Central memory CD4-positive, alpha-beta T cell (primary cell): Measurements from ENCODE around the gene RPS25.
"Not testable (repeated sequence)": the region's sequence is repeated elsewhere in the genome, so short reads cannot be mapped to it uniquely, and the experiment has no call there.

Experiments used
- DNase-seq: peaks from one replicate; pipeline ENCODE4 v3.0.0; 2022

The RPS25 gene

DNA sequence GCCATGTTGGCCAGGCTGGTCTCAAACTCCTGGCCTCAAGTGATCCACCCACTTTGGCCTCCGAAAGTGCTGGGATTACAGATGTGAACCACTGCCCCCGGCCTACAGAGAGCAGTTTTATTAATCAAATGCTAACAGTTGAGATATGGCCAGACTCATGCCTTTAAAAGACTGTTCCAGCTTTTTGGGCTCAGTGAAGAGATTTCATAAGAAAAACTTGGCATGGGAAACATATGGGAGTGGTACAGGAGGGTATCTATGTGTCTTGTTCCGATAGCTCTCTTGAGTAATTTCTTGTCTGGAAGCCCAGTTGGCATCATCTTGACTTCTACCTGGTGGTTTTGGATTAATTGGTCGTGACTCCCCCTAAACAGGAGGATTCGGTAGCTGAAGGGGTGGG lies 20.7 kb upstream of the RPS25 start:
- no peak for DNase-seq

DNA sequence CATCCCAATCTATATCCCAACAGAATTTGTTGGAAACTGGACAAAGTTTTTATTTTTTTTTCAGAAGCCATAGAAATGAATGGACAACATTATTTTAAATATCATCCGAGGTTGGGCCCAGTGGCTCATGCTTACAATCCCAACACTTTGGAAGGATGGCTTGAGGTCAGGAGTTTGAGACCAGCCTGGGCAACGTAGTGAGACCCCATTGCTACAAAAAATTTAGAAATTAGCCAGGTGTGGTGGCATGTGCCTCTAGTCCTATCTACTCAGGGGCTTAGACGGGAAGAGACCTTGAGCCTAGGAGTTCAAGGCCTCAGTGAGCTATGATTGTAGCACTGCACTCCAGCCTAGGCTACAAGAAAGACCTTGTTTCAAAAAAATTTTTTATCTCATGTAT lies 16.7 kb upstream of the RPS25 start:
- no peak for DNase-seq

DNA sequence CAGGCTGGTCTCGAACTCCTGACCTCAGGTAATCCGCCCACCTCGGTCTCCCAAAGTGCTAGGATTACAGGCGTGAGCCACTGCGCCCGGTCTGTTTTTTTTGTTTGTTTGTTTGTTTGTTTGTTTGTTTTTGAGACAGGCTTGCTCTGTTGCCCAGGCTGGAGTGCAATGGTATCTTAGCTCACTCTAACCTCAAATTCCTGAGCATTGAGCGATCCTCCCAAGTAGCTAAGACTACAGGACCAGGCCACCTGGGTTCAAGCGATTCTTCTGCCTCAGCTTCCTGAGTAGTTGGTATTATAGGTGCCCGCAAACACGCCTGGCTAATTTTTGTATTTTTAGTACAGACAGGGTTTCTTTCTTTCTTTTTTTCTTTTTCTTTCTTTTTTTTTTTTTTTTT lies 15.3 kb upstream of the RPS25 start:
- DNase-seq = not testable (repeated sequence)

DNA sequence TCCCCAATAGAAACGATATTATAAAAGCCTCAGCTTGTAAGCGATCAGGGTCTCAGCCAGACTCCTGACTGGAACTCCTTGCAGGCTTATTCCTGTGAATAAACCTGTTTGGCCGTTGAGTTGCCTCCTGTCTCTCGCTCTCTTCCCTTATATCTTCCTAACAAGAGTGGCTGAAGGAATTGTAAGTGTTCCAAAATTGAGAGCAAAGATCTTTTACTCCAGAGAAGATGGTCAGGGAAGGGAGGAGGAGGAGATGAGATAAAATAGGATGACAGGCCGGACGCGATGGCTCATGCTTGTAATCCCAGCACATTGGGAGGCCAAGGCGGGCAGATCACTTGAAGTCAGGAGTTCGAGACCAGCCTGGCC lies 13.8 kb upstream of the RPS25 start:
- no peak for DNase-seq

DNA sequence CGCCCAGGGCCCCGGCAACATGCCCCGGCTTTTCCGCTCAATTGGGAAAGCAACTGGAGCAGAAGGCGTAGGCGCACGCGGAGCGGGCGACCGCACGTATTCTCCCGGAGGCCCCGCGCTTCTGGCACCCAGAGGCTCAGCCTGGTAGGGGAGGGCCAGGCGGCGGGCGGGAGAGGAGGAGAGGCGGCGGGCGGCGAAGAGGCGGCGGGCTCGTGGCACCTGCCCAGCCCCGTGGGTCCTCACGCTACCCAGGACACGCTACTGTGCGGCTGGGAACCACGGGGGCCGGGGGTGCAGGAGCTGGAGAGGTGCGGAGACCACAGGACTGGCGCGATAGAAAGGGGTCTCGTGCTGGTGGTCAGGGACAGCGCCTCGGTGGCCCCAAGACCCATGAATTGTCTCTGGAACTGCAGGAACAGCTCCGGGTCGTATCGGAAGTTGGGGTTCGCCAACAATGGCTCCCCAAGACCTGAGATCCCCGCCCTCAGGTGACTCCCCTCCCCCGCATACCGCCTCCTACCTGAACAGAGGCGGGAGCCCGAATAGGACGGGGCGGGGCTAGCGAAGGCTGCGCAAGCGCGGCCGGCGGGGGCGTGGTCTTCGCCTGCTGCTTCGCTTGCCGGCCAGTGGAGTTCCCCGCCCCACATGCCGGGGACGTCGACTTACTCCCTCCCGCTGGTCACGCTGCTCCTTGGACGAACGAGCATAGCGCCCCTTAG lies 12.3 kb upstream of the RPS25 start, which contains the start of gene SLC37A4:
Gene SLC37A4 (minus strand): TSS at position 549 of the 719 bp plus-strand sequence.
- peak; percentile 98 for DNase-seq

DNA sequence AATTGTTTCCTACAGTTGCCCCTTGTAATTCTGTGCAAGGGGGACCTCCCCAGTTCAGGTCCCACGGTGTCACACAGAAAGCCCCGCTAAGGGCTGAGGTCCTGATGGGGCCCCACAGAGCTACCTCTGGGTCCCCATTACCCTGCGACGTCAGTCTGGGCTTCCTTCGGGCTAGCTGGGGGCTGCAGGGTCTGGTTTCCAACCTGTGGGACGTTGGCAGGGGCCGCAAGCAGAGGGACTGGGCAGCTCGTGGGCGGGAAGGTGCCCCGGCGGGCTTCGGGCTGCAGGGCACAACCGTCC lies 11.8 kb upstream of the RPS25 start:
- DNase-seq = no peak

DNA sequence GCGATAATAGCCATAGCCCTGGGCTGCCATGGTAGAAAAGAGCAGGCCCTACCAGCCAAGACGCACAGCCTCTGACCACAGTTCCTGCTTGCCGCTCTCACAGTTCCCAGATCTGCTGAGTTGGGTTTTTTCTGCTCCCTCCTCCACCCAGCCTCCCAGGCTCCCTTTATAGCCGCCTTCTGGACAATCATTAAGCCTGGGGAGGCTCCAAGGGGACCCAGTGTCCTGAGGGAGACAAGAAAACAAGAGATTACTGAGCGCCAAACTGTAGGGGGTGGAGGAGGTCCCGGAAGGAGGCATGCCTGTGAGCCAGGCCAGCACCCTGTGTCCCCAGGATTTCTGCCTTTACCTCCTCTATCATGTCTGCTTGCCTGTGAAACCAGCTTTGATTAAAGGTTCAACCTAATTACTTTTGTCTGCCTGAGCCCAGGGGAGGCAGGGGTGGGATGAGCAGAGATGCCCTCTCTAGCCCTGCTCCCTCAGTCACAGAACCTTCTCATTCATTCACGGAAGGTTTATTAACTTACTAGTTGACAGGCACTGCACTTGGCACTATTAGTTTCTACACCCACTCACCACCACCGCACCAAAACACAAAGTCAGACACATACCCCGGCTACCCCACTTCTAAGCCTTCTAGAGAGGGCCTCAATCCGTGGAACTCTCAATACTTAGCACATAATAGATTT lies 11.3 kb upstream of the RPS25 start:
- peak; percentile 17 for DNase-seq

DNA sequence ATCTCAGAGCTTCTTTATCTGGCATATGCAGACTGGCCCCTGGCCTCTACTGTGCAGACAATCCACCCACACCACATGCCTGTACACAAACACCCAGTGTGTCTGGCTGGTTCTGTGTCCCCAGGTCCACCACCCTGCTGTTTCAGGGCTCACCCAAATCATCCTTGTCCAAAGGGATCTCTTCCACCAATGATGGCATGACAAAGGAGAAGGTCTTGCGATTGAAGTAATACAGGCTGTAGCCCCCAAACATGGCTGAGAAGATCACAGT lies 10.9 kb upstream of the RPS25 start:
- no peak for DNase-seq

DNA sequence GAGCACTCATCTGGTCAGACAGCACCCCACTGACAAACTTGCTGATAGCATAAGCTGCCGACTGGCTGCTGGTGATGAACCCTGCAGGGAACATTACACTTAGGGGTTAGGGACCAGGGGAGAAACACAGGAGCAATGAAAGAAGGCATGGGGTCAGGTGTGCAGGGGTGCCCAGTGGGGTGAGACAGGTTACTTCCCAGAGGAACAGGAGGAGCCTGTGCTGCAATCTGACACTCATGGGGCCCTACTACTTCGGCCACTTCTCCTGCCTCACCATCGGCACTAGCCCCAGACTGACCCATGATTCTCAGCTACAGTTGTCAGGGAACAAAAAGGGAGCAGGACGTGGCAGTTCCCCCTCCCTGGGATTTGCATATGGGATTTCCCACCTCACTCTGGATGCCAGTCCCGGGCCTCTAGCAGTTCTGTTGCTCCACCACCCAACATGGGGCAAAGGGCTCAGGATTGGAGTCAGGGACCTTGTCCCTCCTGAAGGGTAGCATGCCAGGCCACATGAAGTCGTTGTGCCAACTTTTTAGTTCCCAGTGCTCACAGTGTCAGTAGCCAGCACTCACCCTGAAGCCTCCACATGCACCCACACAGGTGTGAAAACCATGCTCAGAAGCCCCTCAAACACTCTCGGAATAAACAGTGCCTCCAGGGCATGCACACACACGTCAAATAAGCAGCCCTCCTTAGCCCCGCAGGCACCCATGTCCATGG lies 10.4 kb upstream of the RPS25 start:
- no peak for DNase-seq

DNA sequence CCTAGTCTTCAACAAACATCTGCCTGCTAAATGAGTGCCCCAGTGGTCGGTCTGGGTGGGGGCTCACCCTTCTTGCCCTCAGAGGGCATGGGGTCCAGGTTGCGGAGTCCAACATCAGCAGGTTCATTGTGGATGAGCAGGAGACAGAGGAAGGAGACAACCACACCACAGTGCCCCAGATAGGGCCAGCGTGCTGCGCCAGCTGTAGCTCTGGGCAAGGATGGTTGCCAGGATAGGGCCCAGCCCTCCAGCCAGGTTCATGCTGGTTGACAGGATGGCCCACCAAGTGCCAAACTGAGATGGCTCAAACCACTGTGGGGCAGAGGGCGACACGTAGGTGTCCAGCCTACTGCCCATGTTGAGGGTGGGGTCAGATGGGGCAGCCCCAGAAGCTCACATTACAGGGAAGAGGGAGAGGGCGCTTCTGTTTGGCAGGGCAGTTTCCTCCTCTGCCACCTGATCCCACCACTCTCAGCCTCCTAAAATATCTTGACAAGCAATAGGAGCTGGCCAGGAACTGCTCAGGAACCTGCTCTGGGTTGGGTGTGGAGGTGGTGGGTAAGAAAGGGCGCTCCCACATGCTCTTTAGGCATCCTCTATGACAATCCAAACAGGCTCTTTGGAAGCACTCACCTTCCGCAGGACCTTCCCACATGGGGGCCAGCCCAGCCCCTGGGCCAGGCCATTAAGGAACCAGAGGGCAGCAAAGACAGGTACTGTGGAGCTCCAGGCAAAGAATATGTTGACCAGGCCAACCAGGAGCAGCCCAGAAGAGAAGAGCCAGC lies 9.6 kb upstream of the RPS25 start:
- no peak for DNase-seq

DNA sequence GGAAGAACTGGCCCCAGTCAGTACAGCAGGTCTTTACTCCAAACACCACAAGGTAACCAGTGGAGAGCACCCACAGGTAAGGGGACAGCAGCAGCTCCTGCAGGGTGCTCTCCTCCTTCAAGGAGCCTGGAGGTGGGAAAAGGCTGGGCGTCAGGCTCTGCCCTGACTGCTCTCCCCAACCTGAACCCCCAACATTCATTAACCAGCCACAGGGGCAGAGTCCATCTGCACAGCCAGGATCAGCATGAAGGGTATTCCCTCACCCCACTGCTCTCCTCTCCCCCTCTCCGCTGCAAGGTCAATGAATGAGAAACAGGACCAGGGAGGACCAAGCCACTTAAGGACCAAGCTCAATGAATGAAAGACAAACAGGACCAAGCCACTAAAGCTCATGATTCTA lies 8.8 kb upstream of the RPS25 start:
- DNase-seq = no peak

DNA sequence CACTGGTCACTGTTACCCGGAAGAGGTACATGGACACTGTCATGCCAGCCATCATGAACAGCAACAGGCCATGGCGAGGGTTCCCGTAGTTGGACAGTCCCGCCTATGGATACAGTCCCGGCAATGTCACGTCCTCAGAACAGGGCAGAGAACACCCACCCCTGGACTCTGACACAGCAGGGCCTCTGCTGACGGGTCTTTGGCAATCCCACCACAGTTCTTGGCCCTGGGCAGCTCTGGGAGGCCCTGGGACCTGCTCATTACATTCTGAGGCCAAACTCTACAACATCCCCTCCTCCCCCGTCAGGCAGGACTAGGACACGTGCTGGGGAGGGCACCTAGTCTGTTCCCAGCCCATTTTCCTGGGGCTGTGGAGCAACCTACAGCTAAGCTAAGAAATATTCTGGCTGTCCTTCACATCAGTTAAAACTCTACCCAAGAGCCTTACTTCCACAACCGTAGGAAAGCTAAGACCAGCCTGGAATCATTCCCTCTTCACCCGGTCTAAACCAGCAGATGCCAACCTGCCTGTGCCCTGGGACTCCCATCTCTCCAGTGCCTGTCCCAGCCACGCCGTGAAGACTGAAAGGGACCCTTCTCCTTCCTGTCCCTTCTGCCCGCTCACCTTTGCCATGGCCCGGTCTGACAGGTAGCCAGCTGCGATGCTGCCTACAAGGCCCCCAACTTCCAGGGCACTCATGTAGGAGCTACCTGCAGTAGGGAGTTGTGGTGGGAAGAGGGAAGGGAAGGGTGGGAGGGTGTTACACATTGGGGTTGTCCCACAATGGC lies 8.0 kb upstream of the RPS25 start:
- no peak for DNase-seq

DNA sequence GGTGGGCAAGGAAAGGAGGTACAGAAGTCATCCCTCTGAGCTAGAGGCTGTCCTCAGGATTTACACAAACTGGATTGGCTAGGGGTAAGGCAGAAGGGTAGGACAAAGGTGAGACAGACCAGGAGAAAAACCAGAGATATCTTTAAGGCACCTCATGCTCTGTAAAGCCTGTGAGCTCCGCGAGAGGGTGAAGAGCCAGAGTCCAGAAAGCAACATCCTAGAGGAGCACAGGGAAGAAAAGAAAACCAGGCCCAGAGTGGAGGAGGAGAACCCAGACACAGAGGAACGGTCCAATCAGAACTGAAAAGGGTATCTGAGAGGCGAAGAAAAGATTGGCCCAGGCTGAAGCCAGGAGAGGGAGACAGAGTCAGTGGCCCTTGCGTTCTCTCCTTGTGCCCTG lies 7.4 kb upstream of the RPS25 start:
- DNase-seq = no peak

DNA sequence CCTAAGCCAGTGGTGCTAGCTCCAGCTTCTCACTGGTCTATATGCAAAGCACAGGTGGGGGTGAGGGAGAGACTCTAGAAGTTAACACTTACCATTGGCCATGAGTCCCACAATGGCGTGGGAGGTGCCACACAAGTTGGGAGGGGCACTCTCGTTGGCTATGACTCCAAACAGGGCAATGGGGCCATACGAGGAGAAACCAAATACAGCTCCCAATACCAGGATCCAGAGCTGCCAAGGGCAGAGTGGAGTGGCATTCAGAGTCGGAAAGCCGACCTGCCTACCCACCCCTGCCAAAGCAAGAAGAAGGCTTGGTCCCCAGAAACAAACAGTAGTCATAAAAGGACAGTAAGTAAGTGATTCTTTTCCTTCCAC lies 6.9 kb upstream of the RPS25 start:
- DNase-seq = no peak

DNA sequence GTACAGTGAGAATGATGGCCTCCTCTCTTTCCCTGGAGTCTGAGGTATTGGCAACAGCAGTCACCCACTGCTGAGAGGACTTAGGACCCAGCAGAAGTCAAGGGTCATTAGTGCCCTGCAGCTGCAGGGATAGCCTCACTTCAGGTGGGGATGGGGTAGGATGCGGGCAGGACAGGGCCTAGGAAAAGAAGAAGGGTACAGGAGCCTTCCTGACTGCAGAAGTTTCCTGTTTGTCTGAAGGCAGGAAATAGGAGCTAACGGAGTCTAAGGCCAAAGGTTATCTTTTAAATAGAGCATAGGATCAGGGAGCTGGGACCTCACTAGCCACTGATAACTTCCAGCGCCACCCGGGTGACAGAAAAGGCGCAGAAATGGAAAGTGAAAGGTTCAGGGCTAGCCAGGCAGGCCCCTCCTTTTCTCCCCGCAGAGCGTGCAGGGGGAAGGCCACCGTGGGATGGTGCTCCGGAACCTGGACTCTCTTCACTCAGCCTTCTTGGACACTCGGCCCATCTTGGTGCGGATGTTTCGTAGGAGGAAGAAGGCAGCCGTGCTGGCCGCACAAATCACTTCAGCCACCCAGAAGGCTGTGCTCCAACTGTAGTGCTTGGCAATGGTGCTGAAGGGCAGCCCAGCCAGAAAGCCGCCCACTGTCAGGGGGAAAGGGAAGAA lies 6.4 kb upstream of the RPS25 start:
- no peak for DNase-seq

DNA sequence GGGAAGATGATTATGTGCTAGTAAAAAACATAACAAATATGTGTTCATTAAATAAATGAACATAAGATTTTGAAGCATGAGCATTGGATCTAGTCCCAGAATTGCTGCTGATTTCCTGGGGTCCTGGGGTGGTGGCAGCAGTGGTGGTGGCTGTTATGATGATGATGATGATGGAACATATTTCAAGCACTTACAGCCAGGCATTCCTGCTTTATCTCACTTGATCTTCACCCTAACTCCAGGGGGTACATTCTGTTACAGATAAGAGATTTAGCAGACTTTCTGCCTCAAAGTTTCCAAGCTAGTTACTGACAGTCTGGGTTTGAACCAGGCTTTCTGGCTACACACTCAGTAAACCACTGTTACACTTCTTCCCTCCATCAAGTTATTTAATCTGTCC lies 5.6 kb upstream of the RPS25 start:
- no peak for DNase-seq

DNA sequence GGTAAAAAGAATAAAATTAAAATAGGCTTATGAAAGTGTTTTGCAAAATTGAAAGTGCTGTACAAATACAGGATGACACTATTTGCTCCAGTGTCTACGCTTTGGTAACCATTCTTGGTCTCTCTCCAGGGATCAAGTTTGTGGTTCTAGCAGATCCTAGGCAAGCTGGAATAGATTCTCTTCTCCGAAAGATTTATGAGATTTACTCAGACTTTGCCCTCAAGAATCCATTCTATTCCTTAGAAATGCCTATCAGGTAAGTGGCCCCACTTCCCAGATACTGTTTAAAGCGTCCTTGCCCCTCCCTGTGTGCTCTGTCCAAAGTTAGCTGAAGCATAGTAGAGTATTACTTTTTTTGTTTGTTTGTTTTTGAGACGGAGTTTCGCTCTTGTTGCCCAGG lies 3.5 kb upstream of the RPS25 start:
- DNase-seq = no peak

DNA sequence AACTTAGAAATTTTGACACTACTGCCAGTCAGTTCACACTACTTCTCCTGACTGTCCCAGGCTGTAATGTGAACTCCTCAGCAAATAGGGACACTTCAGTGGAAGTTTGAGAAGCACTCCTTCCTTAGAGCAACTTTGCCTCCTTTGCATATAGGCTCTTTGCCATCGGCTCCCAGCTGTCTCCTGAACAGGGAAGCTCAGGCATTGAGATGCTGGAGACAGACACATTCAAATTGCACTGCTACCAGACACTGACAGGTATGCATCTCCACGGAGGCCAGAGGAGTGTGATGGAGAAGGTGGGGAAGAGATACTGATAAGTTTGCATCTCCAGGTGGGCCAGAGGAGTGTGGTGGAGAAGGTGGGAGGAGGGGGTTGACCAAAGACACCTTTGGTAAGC lies 1.9 kb upstream of the RPS25 start:
- DNase-seq = no peak

DNA sequence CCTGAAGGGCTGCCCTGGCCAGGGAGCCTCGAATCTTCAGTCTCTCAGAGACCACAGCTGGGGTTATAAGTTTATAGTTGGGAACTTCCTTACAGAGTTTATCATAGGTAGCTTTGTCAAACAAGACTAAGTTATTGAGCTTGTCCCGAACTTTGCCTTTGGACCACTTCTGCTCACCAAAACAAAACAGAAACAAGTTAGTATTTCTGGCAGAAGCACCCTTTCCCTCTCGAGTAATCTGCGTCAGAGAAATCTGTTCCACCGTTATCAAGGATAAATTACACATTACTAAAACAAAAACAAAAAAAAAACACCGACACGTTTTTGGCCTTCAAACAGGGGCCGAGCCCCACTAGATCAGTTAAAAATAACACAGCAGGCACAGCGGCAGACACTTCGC lies 766 bp downstream of the RPS25 start:
- DNase-seq = not testable (repeated sequence)

DNA sequence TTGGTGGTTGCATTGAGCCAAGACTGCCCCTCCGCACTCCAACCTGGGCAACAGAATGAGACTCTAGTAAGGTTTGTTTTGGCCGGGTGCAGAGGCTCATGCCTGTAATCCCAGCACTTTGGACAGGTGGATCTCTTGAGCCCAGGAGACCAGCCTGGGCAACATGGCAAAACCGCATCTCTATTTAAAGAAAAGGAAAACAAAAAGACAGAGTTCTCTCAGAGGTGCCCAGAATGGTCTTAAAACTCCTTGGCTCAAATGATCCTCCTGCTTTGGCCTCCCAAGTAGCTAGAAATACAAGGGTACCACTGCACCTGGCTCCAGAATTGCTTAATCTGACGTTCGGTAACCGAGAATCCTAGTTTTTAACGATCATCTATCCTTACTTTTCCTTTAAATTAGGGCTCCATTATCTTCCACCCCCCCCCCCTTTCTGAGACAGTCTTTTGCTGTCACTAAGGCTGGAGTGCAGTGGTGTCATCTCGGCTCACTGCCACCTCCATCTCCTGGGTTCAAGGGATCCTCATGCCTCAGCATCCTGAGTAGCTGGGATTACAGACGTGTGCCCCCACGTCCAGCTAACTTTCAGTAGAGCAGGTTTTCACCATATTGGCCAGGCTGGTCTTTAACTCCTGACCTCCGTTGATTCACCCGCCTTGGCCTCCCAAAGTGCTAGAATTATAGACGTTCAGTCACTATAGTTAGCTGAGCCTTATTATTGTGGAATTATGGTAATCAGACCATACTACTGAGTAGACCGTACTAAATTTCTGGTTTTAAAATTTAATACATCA lies 1.7 kb downstream of the RPS25 start:
- DNase-seq = no peak

DNA sequence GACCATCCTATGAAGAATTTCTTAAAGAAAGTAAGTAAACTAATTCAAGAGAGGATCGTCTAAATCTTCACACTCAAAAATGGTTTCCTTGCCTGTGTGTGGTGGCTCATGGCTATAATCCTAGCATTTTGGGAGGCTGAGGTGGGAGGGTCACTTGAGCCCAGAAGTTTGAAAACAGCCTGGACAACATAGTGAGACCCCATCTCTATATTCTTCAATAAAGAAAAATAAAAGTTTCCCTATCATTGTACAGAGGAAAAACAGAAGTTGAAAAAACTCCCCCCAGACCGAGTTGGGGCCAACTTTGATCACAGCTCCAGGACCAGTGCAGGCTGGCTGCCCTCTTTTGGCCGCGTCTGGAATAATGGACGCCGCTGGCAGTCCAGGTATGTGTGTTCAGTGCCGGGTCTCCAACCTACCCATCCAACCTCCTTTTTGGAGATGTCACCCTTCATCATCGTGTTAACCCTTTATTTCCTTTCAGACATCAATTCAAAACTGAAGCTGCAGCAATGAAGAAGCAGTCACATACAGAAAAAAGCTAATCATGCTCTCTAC lies 3.0 kb downstream of the RPS25 start:
- no peak for DNase-seq
